Suprapubic skin (tissue), 4 donors: ENCODE measurements around the gene ANKRD11. TPM values are rescaled to one million over a fixed set of nuclear protein-coding genes. Genes with fewer than 3 reads are reported as not detected.

Source experiments
- DNase-seq, 2 donors: peaks; one replicate each; pipeline ENCODE4 v3.0.0-alpha.2; 2019; ENCODE audit warnings: low spot score in 2 of 2
- H3K27ac ChIP-seq: fragments of 200-600 bp; sonication (generic); one replicate; pipeline ENCODE4 v1.5.1; 2019
- H3K27me3 ChIP-seq: fragments of 200-600 bp; sonication (generic); one replicate; pipeline ENCODE4 v1.5.1; 2019
- H3K36me3 ChIP-seq: fragments of 200-600 bp; sonication (generic); one replicate; pipeline ENCODE4 v1.5.1; 2019
- H3K4me1 ChIP-seq: fragments of 200-600 bp; sonication (generic); one replicate; pipeline ENCODE4 v1.5.1; 2019
- H3K4me3 ChIP-seq: fragments of 200-600 bp; sonication (generic); one replicate; pipeline ENCODE4 v1.5.1; 2019; ENCODE audit warnings: mild to moderate bottlenecking
- H3K9me3 ChIP-seq: fragments of 200-600 bp; sonication (generic); one replicate; pipeline ENCODE4 v1.5.1; 2019
- CTCF ChIP-seq, 2 donors: fragments of 200-600 bp in 1 of 2; fragments of 450-650 bp in 1 of 2; sonication (generic) in 1 of 2; IDR thresholded peaks; one replicate each; pipeline ENCODE4 v1.5.1; 2016 to 2019; ENCODE audit warnings: antibody characterized with exemption in 2 of 2, mild to moderate bottlenecking in 1 of 2, moderate library complexity in 1 of 2
- EP300 ChIP-seq: sonication (generic); formaldehyde crosslinking; IDR thresholded peaks from one replicate; pipeline ENCODE4 v1.6.1; 2017; ENCODE audit warnings: antibody characterized with exemption
- POLR2A ChIP-seq, 2 donors: fragments of 450-650 bp; IDR thresholded peaks; one replicate each; pipeline ENCODE4 v1.6.1; 2017; ENCODE audit warnings: antibody characterized with exemption in 2 of 2, mild to moderate bottlenecking in 2 of 2, moderate library complexity in 2 of 2
- POLR2AphosphoS5 ChIP-seq, 3 donors: sonication (generic); formaldehyde crosslinking; IDR thresholded peaks; one replicate each; pipeline ENCODE4 v1.6.1; 2017; ENCODE audit warnings: antibody characterized with exemption in 3 of 3
- WGBS: methylation state at CpG from one replicate; pipeline ENCODE4 v1.1.5; 2018; 5-methylcytosine and 5-hydroxymethylcytosine counted together
- total RNA-seq, 4 donors: library from RNA; depleted of rRNA; stranded (reverse); fragments of >200 nt; gene quantifications; one replicate each; pipeline ENCODE4 v1.1.0, GENCODE V29; 2016

The ANKRD11 gene
- total RNA-seq, 4 donors from 2014 or later = 85.4 to 212 (median 127) TPM

GRCh38 chr16:89337965-89338364 is 152.4 kb downstream of the ANKRD11 start:
- Histone ChIP-seq H3K4me1 (peaks cover 38% of the 10 kb centered on the region), H3K27me3 (no peaks in the 10 kb centered on the region), H3K36me3 (no peaks in the 10 kb centered on the region), H3K27ac (no peak overlapping the region), H3K9me3 (no peaks in the 10 kb centered on the region), H3K4me3 (no peak overlapping the region)
- 83% methylated on average over 2 of the region's 11 CpGs for WGBS
- TF ChIP-seq POLR2A (IDR thresholded peaks at IDR 0.05) (no peak), EP300 (no peak), POLR2AphosphoS5 (IDR thresholded peaks at IDR 0.05) (no peak), CTCF (IDR thresholded peaks at IDR 0.05) (no peak)
- DNase-seq = peak in 1 of 2 donors; percentile 40

GRCh38 chr16:89335803-89336485 is 154.4 kb downstream of the ANKRD11 start:
- no peaks in the 10 kb centered on the region for H3K36me3 ChIP-seq
- no peak overlapping the region for H3K27ac ChIP-seq
- H3K4me1 ChIP-seq = peaks cover 29% of the 10 kb centered on the region
- no peaks in the 10 kb centered on the region for H3K27me3 ChIP-seq
- TF ChIP-seq POLR2A (IDR thresholded peaks at IDR 0.05) (no peak), CTCF (IDR thresholded peaks at IDR 0.05) (no peak), EP300 (no peak), POLR2AphosphoS5 (IDR thresholded peaks at IDR 0.05) (no peak)
- WGBS = 82% methylated on average over 14 of the region's 16 CpGs
- no peak overlapping the region for H3K4me3 ChIP-seq
- H3K9me3 ChIP-seq = no peaks in the 10 kb centered on the region
- DNase-seq = no peak

- peaks cover 36% of the 10 kb centered on the region for H3K4me1 ChIP-seq
- no peaks in the 10 kb centered on the region for H3K36me3 ChIP-seq
- WGBS = 72% methylated on average over 17 of the region's 22 CpGs
- no peak for TF ChIP-seq POLR2AphosphoS5 (IDR thresholded peaks at IDR 0.05)
- TF ChIP-seq CTCF (IDR thresholded peaks at IDR 0.05) = no peak
- TF ChIP-seq POLR2A (IDR thresholded peaks at IDR 0.05) = no peak
- TF ChIP-seq EP300 = no peak
- H3K4me3 ChIP-seq = no peak overlapping the region
- H3K9me3 ChIP-seq = no peaks in the 10 kb centered on the region
- no peak for DNase-seq
- H3K27ac ChIP-seq = peak overlapping the region; percentile 5
- H3K27me3 ChIP-seq = no peaks in the 10 kb centered on the region
Observed at GRCh38 chr16:89334988-89335802, 155.2 kb downstream of the ANKRD11 start.

DNA sequence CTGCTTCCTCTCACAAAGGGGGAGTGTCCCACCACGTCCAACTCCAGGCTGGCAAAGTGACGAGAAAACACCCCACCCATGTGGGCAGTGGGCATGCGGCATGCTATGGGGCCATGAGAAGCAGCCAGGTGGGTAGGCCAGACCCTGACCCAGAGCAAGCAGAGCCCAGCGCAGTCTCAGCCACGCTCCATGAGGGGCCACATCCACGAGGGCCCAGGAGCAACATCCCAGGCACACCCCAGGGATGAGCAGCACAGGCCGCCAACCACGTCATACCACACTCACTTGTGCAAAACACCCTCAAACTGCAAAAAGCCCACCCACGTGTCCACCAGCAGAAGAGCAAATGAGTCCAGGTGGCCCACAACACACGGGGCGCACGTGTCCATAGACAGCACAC is 155.9 kb downstream of the ANKRD11 start:
- H3K27ac ChIP-seq = peak overlapping the region; percentile 5
- H3K27me3 ChIP-seq = no peaks in the 10 kb centered on the region
- 89% methylated on average over 10 of the region's 12 CpGs for WGBS
- TF ChIP-seq CTCF (IDR thresholded peaks at IDR 0.05) (no peak), POLR2AphosphoS5 (IDR thresholded peaks at IDR 0.05) (no peak), POLR2A (IDR thresholded peaks at IDR 0.05) (no peak), EP300 (no peak)
- no peak overlapping the region for H3K4me3 ChIP-seq
- peaks cover 42% of the 10 kb centered on the region for H3K4me1 ChIP-seq
- no peak for DNase-seq
- H3K36me3 ChIP-seq = no peaks in the 10 kb centered on the region
- H3K9me3 ChIP-seq = no peaks in the 10 kb centered on the region

DNA sequence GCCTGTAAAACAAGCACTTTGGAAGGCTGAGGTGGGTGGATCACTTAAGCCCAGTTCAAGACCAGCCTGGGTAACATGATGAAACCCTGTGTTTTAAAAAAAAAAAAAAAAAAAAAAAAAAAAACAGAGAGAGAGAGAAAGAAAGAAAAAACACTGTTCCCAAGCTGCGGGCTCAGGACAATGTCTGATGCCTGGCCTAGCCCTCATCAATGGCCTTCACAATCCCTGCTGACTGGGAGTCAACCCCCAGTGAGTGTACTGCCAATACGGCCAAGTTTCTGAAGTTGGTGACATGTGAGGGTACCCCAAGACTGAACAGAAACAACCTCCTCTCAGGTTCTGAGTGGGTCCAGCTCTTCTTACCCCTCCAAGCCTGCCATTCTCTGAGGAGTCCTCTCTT is 156.3 kb downstream of the ANKRD11 start:
- no peak for TF ChIP-seq EP300
- TF ChIP-seq POLR2A (IDR thresholded peaks at IDR 0.05) = no peak
- TF ChIP-seq CTCF (IDR thresholded peaks at IDR 0.05) = no peak
- TF ChIP-seq POLR2AphosphoS5 (IDR thresholded peaks at IDR 0.05) = no peak
- DNase-seq = peak in 1 of 2 donors; percentile 38
- Histone ChIP-seq H3K36me3 (no peaks in the 10 kb centered on the region), H3K4me3 (no peak overlapping the region), H3K4me1 (peaks cover 42% of the 10 kb centered on the region), H3K27ac (peak overlapping the region; percentile 5), H3K9me3 (no peaks in the 10 kb centered on the region), H3K27me3 (no peaks in the 10 kb centered on the region)
- WGBS = 57% methylated on average over 2 of the region's 2 CpGs
